MM.1S (cell line): ENCODE measurements around the gene KIRREL3.

Experiments
- DNase-seq: peaks from one replicate; pipeline ENCODE4 v3.0.0-alpha.2; 2015
- H2AFZ ChIP-seq: fragments of 300-600 bp; sonication (generic); 2 replicates; pipeline ENCODE4 v1.6.0; 2016; ENCODE audit warnings: antibody characterized with exemption, low read length
- H3F3A ChIP-seq: fragments of 300-600 bp; sonication (generic); 2 replicates; pipeline ENCODE4 v1.6.1; 2016; ENCODE audit warnings: mild to moderate bottlenecking, antibody characterized with exemption, low read length, moderate library complexity, mixed read lengths; ENCODE audit not compliant: insufficient read depth
- H3K27ac ChIP-seq: fragments of 300-600 bp; sonication (generic); 2 replicates; pipeline ENCODE4 v1.5.1; 2016; ENCODE audit warnings: mild to moderate bottlenecking, low read length
- H3K27me3 ChIP-seq: fragments of 300-600 bp; sonication (generic); replicated peaks from 2 replicates; pipeline ENCODE4 v1.6.0; 2016; ENCODE audit warnings: low read length; ENCODE audit not compliant: insufficient read depth
- H3K36me3 ChIP-seq: fragments of 300-600 bp; sonication (generic); replicated peaks from 2 replicates; pipeline ENCODE4 v1.6.1; 2016; ENCODE audit warnings: mild to moderate bottlenecking, low read length, mixed read lengths; ENCODE audit not compliant: insufficient read depth
- H3K4me1 ChIP-seq: fragments of 300-600 bp; sonication (generic); 2 replicates; pipeline ENCODE4 v1.6.1; 2016; ENCODE audit warnings: low read length, mixed read lengths
- H3K4me2 ChIP-seq: fragments of 300-600 bp; sonication (generic); 2 replicates; pipeline ENCODE4 v1.6.0; 2016; ENCODE audit warnings: low read depth, low read length
- H3K4me3 ChIP-seq: fragments of 300-600 bp; sonication (generic); 2 replicates; pipeline ENCODE4 v1.5.1; 2016; ENCODE audit warnings: low read length, mixed read lengths
- H3K79me2 ChIP-seq: fragments of 300-600 bp; sonication (generic); 2 replicates; pipeline ENCODE4 v1.6.1; 2016; ENCODE audit warnings: mixed run types, low read length, mixed read lengths
- H3K9ac ChIP-seq: fragments of 300-600 bp; sonication (generic); 2 replicates; pipeline ENCODE4 v1.6.1; 2016; ENCODE audit warnings: low read length, mixed read lengths
- H3K9me2 ChIP-seq: fragments of 300-600 bp; sonication (generic); replicated peaks from 2 replicates; pipeline ENCODE4 v1.6.1; 2016; ENCODE audit warnings: mild to moderate bottlenecking, low read length, mixed read lengths; ENCODE audit not compliant: insufficient read depth
- H3K9me3 ChIP-seq: fragments of 300-600 bp; sonication (generic); replicated peaks from 2 replicates; pipeline ENCODE4 v1.6.1; 2016; ENCODE audit warnings: mild to moderate bottlenecking, low read length, mixed read lengths; ENCODE audit not compliant: insufficient read depth
- H4K20me1 ChIP-seq: fragments of 300-600 bp; sonication (generic); 2 replicates; pipeline ENCODE4 v1.6.1; 2016; ENCODE audit warnings: mild to moderate bottlenecking, low read length, moderate library complexity, mixed read lengths; ENCODE audit not compliant: insufficient read depth
- CTCF ChIP-seq: fragments of 300-600 bp; sonication (generic); IDR thresholded peaks from 2 replicates; pipeline ENCODE4 v1.5.1; 2016; ENCODE audit warnings: antibody characterized with exemption, low read length, mixed read lengths
- EZH2 ChIP-seq: fragments of 300-600 bp; sonication (generic); optimal IDR thresholded peaks from 2 replicates; pipeline ENCODE3; 2017; ENCODE audit warnings: low read depth, mild to moderate bottlenecking, antibody characterized with exemption, low read length, mixed read lengths
- EZH2phosphoT487 ChIP-seq: fragments of 300-600 bp; sonication (generic); IDR thresholded peaks from 2 replicates; pipeline ENCODE4 v1.6.1; 2018; ENCODE audit warnings: antibody characterized with exemption, low read length

The KIRREL3 gene

DNA sequence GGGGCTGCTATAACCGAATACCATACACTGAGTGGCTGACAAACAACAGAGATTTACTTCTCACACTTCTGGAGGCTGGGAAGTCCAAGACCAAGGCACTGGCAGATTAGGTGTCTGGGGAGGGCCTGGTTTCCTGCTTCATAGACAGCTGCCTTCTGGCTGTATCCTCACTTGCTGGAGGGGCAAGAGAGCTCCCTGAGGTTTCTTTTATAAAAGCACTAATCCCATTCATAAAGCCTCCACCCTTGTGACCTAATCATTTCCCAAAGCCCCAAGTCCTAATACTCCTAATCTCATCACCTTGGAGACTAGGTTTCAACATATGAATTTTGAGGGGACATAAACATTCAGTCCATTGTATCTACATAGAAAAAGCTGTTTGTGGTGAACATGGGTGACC is 131.8 kb downstream of the KIRREL3 start:
- Histone ChIP-seq H3K4me3 (no peak overlapping the region), H3K27ac (no peak overlapping the region), H4K20me1 (no peaks in the 10 kb centered on the region), H3K79me2 (no peaks in the 10 kb centered on the region), H3K36me3 (no peaks in the 10 kb centered on the region), H2AFZ (no peak overlapping the region), H3K9ac (no peak overlapping the region), H3K4me1 (no peaks in the 10 kb centered on the region), H3K9me2 (no peaks in the 10 kb centered on the region), H3K4me2 (no peak overlapping the region), H3K27me3 (no peaks in the 10 kb centered on the region), H3K9me3 (no peaks in the 10 kb centered on the region), H3F3A (no peaks in the 10 kb centered on the region)
- TF ChIP-seq EZH2phosphoT487 = no peak
- TF ChIP-seq EZH2 = no peak
- no peak for TF ChIP-seq CTCF
- no peak for DNase-seq

- TF ChIP-seq EZH2phosphoT487 (no peak), CTCF (no peak), EZH2 (no peak)
- Histone ChIP-seq H3K27ac (no peak overlapping the region), H3K4me2 (no peak overlapping the region)
Measured at GRCh38 chr11:126864934-126865333, 135.6 kb downstream of the KIRREL3 start.

DNA sequence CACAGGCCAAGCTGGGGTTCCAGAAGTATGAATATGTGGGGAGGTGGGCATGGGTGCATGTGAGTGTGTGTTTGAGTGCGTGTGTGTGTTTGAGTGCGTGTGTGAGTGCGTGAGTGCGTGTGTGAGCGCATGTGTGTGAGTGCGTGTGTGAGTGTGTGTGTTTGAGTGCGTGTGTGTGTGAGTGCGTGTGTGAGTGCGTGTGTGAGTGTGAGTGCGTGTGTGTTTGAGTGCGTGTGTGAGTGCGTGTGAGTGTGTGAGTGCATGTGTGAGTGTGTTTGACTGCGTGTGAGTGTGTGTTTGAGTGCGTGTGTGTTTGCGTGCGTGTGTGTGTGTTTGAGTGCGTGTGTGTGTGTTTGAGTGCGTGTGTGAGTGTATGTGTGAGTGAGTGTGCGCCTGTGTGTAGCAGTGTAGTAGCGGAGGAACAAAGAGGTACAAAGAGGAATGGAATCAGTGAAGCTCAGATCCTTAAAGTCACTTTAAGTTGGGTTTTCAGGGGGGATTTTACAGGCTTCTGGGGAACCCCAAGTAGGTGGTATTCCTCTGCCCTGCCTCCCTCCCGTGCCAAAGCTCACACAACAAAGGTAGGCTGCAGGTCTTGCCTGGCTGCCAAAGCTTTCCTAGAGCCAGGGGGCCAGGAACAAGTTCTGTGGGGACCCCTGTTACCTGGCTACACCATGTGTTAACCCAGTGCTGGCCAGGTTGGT is 137.1 kb downstream of the KIRREL3 start:
- Histone ChIP-seq H3K9me2 (no peaks in the 10 kb centered on the region), H3K27me3 (no peaks in the 10 kb centered on the region), H3K4me1 (peaks cover 12% of the 10 kb centered on the region), H3K9ac (no peak overlapping the region), H3K4me3 (no peak overlapping the region), H4K20me1 (no peaks in the 10 kb centered on the region), H3K36me3 (no peaks in the 10 kb centered on the region), H3F3A (0 out of 2 replicates have a peak, but pooled peaks cover 7% of the 10 kb centered on the region), H3K27ac (peak overlapping the region; percentile 16; the same call in 1 of the 2 replicates), H3K4me2 (peak overlapping the region; percentile 39; the same call in 1 of the 2 replicates), H3K9me3 (no peaks in the 10 kb centered on the region), H2AFZ (no peak overlapping the region), H3K79me2 (no peaks in the 10 kb centered on the region)
- no peak for DNase-seq
- no peak for TF ChIP-seq EZH2
- no peak for TF ChIP-seq EZH2phosphoT487
- no peak for TF ChIP-seq CTCF

More at GRCh38 chr11:126864934-126865333, 135.6 kb downstream of the KIRREL3 start:
- Histone ChIP-seq H3F3A (0 out of 2 replicates have a peak, but pooled peaks cover 7% of the 10 kb centered on the region), H3K36me3 (no peaks in the 10 kb centered on the region), H3K4me3 (no peak overlapping the region), H3K27me3 (no peaks in the 10 kb centered on the region), H3K4me1 (peaks cover 12% of the 10 kb centered on the region), H3K79me2 (no peaks in the 10 kb centered on the region), H2AFZ (no peak overlapping the region), H3K9ac (no peak overlapping the region), H4K20me1 (no peaks in the 10 kb centered on the region), H3K9me2 (no peaks in the 10 kb centered on the region), H3K9me3 (no peaks in the 10 kb centered on the region)
- DNase-seq = no peak
